Psoas muscle (tissue), 8 donors: Measurements from ENCODE around the gene MED25. TPM values are rescaled to one million over a fixed set of nuclear protein-coding genes. Genes with fewer than 3 reads are reported as not detected.

Experiments used
- ATAC-seq, 4 donors: fragments of 200-7000 bp; cut with Tn5 transposase; one replicate each; pipeline ENCODE4 v1.9.1; 2020; ENCODE audit warnings: moderate library complexity in 3 of 4, mild to moderate bottlenecking in 2 of 4
- DNase-seq, 2 donors: peaks; one replicate each; pipeline ENCODE4 v3.0.0-alpha.2; 2020
- H3K27ac ChIP-seq: fragments of 200-600 bp; one replicate; pipeline ENCODE4 v1.8.0; 2022
- H3K27me3 ChIP-seq, 3 donors: fragments of 200-600 bp in 1 of 3; one replicate each; pipeline versions ENCODE4 v1.6.1 to v1.8.0; 2013 to 2022; ENCODE audit warnings: low read length in 2 of 3, mild to moderate bottlenecking in 2 of 3, moderate library complexity in 1 of 3; ENCODE audit not compliant: insufficient read depth in 3 of 3
- H3K36me3 ChIP-seq, 2 donors: fragments of 200-600 bp in 1 of 2; one replicate each; pipeline versions ENCODE4 v1.6.1 to v1.8.0; 2013 to 2022; ENCODE audit warnings: low read depth in 1 of 2, mild to moderate bottlenecking in 1 of 2, moderate library complexity in 1 of 2; ENCODE audit not compliant: insufficient read depth in 1 of 2
- H3K4me1 ChIP-seq: fragments of 200-600 bp; one replicate; pipeline ENCODE4 v1.8.0; 2022
- H3K4me3 ChIP-seq: fragments of 200-600 bp; one replicate; pipeline ENCODE4 v1.8.0; 2022; ENCODE audit warnings: mild to moderate bottlenecking
- H3K9me3 ChIP-seq: fragments of 200-600 bp; one replicate; pipeline ENCODE4 v1.8.0; 2022
- WGBS, 3 donors: extraction: QIAGEN DNeasy Blood & Tissue Kit; methylation state at CpG; one replicate each; pipeline versions ENCODE4 v1.1.6 to v1.1.7; 2013; 5-methylcytosine and 5-hydroxymethylcytosine counted together
- intact Hi-C, 2 donors: fragments of 100-400 bp; cut with DNase I; formaldehyde crosslinking; loops; one replicate each; pipeline versions ENCODE4 v1.11.0 to v1.14.2; 2022
- polyA plus RNA-seq, 3 donors: library from polyadenylated mRNA; stranded (reverse); fragments of 200-250 nt; gene quantifications; one replicate each; pipeline ENCODE4 v1.2.3, GENCODE V29; 2013
- total RNA-seq, 4 donors: library from RNA; stranded (reverse); fragmentation: NEBNext Ultra II Directional in 2 of 4; extraction: Animal tissue kit (Norgen Biotek cat#: 25700) in 2 of 4; gene quantifications; one replicate each; pipeline versions ENCODE4 v1.2.1 to v1.2.4, GENCODE V29; 2021 to 2023
- TF ChIP-seq, protein P1 (sequence below): fragments of 200-600 bp; IDR thresholded peaks from one replicate; pipeline ENCODE4 v1.8.0; 2022; ENCODE audit warnings: antibody characterized with exemption
- donor health status: healthy with polysubstance abuse.
- donor health status: DM: no; HTN: no; CAD: no; lungs with moderate emphysema.
- donor health status: Bipolar disorder and iron deficiency.
- donor health status: healthy.
- donor health status: DM: yes; HTN: yes; CAD: no.
- donor health status: DM: no; HTN: no; CAD: no.
- donor health status: DM: no; HTN: no; CAD: no.
- donor health status: DM: yes; HTN: yes; CAD: no.

The MED25 gene
- total and polyA plus RNA-seq, 7 donors = 24.5 to 125 (median 76.8) TPM

DNA sequence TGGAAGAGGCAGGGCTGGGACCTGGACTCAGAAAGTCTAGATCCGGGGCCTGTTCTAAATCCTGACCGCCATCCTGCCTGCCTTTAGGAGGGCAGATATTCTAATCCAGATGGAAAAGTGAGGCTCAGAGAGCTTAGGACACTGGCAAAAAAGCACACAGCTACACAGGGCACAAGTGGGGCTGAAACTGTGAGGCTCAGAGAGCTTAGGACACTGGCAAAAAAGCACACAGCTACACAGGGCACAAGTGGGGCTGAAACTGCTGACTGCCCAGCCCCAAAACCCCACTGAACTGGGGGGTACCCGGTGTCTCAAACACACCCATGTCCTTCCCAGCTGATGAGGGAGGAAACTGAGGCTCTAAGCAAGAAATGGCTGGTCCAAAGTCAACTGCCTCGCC is 57.1 kb downstream of the MED25 start:
- TF ChIP-seq, protein P1, sequence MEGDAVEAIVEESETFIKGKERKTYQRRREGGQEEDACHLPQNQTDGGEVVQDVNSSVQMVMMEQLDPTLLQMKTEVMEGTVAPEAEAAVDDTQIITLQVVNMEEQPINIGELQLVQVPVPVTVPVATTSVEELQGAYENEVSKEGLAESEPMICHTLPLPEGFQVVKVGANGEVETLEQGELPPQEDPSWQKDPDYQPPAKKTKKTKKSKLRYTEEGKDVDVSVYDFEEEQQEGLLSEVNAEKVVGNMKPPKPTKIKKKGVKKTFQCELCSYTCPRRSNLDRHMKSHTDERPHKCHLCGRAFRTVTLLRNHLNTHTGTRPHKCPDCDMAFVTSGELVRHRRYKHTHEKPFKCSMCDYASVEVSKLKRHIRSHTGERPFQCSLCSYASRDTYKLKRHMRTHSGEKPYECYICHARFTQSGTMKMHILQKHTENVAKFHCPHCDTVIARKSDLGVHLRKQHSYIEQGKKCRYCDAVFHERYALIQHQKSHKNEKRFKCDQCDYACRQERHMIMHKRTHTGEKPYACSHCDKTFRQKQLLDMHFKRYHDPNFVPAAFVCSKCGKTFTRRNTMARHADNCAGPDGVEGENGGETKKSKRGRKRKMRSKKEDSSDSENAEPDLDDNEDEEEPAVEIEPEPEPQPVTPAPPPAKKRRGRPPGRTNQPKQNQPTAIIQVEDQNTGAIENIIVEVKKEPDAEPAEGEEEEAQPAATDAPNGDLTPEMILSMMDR = no peak
- Histone ChIP-seq H3K4me3 (peak overlapping the region; percentile 69), H3K4me1 (peaks cover 43% of the 10 kb centered on the region), H3K27ac (peak overlapping the region; percentile 92), H3K36me3 (peaks cover 0 to 46% of the 10 kb centered on the region in 2 donors), H3K9me3 (no peaks in the 10 kb centered on the region), H3K27me3 (no peaks in the 10 kb centered on the region)
- ATAC-seq = no peak
- WGBS, 3 donors = 82 to 89% (median 84%) methylated on average over 4 of the region's 4 CpGs
- intact Hi-C loops = loop anchor here (2.0 to 5.0 kb wide), 2 partner anchors 56 to 378 kb away; partner anchors contain the start of genes MED25 (in 1 of the 2) and RPS11 (in 1 of the 2)
- DNase-seq = no peak

DNA sequence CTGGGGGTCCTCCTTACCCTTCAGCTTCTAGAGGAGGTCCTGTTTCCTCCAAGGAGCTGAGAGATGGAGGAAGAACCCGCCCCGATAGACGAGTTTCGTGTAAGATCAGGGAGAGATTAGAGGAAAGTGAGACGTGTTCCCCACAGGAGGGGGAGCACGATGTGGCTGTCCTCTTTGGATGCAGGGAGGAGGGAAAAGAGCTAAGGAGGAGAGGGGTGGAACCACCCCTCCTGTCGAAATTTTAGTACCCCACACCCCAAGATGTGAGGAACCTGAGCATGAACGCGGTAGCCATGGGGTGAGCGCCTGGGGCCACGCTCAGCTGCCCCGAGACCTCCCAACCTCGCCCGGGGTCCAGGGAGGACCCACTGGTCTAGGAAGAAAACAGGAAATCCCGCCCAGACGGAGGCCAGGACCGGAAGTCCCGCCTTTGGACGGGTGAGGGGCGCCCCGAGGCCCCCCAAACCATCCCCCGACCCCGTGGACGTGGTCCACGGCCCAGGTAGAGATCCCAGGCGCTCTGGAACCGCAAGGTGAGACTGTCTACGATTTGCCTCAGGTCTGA is 57.9 kb downstream of the MED25 start:
- H3K27me3 ChIP-seq = no peaks in the 10 kb centered on the region
- H3K4me1 ChIP-seq = peaks cover 35% of the 10 kb centered on the region
- DNase-seq (peak; percentile 64 to 87), ATAC-seq (peak in 1 of 4 donors; percentile 21)
- TF ChIP-seq, protein P1 = no peak
- peak overlapping the region; percentile 92 for H3K27ac ChIP-seq
- peak overlapping the region; percentile 69 for H3K4me3 ChIP-seq
- intact Hi-C loops = loop anchor here (2.0 to 5.0 kb wide), 2 partner anchors 57 to 379 kb away; partner anchors contain the start of genes MED25 (in 1 of the 2) and RPS11 (in 1 of the 2)
- H3K9me3 ChIP-seq = no peaks in the 10 kb centered on the region
- 0 to 1% (median 1%) methylated on average over 23 to 28 of the region's 28 CpGs for WGBS, 3 donors
- H3K36me3 ChIP-seq = peaks cover 0 to 48% of the 10 kb centered on the region in 2 donors

DNA sequence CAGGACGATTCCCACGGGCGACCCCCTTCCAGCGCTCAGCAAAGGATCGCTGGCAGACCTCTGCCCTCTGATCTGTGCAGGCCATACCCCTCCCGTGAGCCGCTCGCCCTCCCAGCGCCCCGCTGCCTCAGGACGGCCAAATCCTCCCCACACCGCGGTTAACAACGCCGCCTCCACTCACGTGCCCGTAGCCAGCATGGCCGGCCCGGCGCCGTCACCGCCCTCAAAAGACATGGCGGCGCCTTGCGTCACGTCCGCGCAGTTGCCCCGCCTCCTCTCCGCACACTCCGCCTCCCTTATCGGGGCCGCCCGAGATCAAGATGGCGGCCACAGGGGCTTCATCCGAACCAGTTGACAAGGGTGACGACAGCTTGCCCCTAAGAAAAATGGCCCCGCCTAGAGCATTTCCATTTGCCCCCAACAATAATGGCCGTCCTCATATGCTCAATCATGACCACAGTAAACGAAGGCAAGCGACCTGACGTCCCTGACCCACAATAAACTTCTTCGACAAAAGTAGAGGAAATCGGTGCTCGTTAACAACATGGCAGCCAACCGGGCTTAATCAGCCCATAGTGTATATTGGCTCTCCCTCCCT is 58.4 kb downstream of the MED25 start:
- peak; percentile 76 to 80 (median 78) for ATAC-seq
- H3K27ac ChIP-seq = peak overlapping the region; percentile 92
- intact Hi-C loops = loop anchor here in 1 of 2 donors (5.0 kb wide), 1 partner anchor 379 kb away; the partner anchor contains the start of gene RPS11
- no peaks in the 10 kb centered on the region for H3K27me3 ChIP-seq
- no peaks in the 10 kb centered on the region for H3K9me3 ChIP-seq
- H3K36me3 ChIP-seq = peaks cover 0 to 48% of the 10 kb centered on the region in 2 donors
- WGBS, 3 donors = 0 to 1% (median 0%) methylated on average over 46 of the region's 46 CpGs
- TF ChIP-seq, protein P1 = no peak
- H3K4me3 ChIP-seq = peak overlapping the region; percentile 69
- DNase-seq = peak; percentile 98 to 99
- H3K4me1 ChIP-seq = peaks cover 35% of the 10 kb centered on the region

DNA sequence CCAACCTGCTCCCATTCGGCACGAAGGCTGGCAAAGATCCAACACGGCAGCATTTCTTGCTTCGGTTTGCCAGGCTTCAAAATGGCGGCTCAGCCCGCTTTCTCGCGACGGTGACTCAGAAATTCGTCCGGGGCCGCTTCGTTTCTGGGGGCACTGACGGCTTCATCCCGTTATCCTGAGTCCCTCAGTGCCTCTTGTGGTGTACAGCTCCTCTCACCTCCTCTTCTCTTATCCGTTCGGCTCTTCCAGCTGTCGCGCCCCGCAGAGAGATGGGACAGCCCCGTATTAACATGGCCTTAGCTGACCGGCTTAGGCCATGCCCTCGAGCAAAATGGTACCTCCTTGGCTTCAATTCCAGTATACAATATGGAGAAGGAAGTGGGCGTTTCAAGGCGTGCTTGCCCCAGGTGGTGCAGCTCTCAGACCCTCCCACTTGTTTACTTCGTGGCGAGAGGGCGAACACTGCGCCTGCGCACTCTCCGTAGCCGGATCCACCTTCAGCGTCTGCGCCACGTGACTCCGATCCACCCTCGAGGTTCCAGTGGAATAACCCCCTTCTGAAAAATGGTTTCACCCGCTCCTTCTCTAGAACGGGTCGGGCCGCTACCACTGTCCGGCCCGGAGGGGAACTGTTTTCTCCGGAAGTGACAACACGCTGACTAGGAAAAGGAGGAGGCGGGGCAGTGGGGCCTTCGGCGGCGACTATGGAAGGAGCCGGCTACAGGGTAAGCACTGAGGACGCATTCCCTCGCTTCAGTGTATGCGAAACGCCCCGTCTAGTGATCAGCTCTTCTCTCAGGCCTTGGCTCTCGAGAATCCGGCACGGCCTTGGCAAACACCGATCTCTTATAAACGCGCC is 59.2 kb downstream of the MED25 start, which contains the start of the genes AKT1S1 and TBC1D17:
TSS of gene AKT1S1 (minus strand) at position 336 of the 859 bp plus-strand sequence. CDS start 4,060 bp downstream, outside the sequence.
TSS of gene TBC1D17 (plus strand) at position 683 of the 859 bp plus-strand sequence. CDS start at position 705, 22 bp downstream.
- intact Hi-C loops = loop anchor here in 1 of 2 donors (5.0 kb wide), 1 partner anchor 380 kb away; the partner anchor contains the start of gene RPS11
- Histone ChIP-seq H3K27ac (peak within 1 kb of the TSS; percentile 92), H3K4me3 (peak within 1 kb of the TSS; percentile 69), H3K36me3 (peaks cover 0 to 50% of the 10 kb centered on the region in 2 donors), H3K4me1 (peaks cover 35% of the 10 kb centered on the region), H3K9me3 (no peaks in the 10 kb centered on the region), H3K27me3 (no peaks in the 10 kb centered on the region)
- ATAC-seq (peak; percentile 80 to 87 (median 84)), DNase-seq (peak; percentile 98 to 100)
- TF ChIP-seq, protein P1 = no peak
- 0 to 1% (median 0%) methylated on average over 61 of the region's 61 CpGs for WGBS, 3 donors
